SK-N-MC (cell line): Measurements from ENCODE around the gene KBTBD4.
"Not testable (repeated sequence)": the region's sequence is repeated elsewhere in the genome, so short reads cannot be mapped to it uniquely, and the experiment has no call there.

ENCODE experiments used
- DNase-seq: peaks from one replicate; pipeline ENCODE4 v3.0.0-alpha.2; 2011; ENCODE audit warnings: low read depth, low spot score
- H3K27ac ChIP-seq: fragments of 200-600 bp; sonication (generic); 2 replicates; pipeline ENCODE4 v1.5.1; 2016; ENCODE audit warnings: mixed run types
- H3K36me3 ChIP-seq: fragments of 200-600 bp; sonication (generic); 2 replicates; pipeline ENCODE4 v1.6.1; 2017; ENCODE audit warnings: antibody characterized with exemption, low read length, mixed read lengths; ENCODE audit not compliant: insufficient read depth
- H3K4me3 ChIP-seq: fragments of 200-600 bp; sonication (generic); 2 replicates; pipeline ENCODE4 v1.5.1; 2016
- H3K9ac ChIP-seq: fragments of 200-600 bp; sonication (generic); 2 replicates; pipeline ENCODE4 v1.8.0; 2017; ENCODE audit warnings: mixed run types, mixed read lengths; ENCODE audit not compliant: insufficient read length
- H3K9me3 ChIP-seq: fragments of 200-600 bp; sonication (generic); 2 replicates; pipeline ENCODE4 v1.6.1; 2017; ENCODE audit warnings: low read depth, mild to moderate bottlenecking, antibody characterized with exemption, low read length, moderate library complexity, mixed read lengths
- EZH2 ChIP-seq: fragments of 200-600 bp; sonication (generic); IDR thresholded peaks from one replicate; pipeline ENCODE4 v1.6.1; 2017; ENCODE audit warnings: antibody characterized with exemption
- FOXP2 ChIP-seq: optimal IDR thresholded peaks from 2 replicates; pipeline ENCODE3; 2011; ENCODE audit warnings: mild to moderate bottlenecking, moderate library complexity; ENCODE audit not compliant: insufficient read depth; ENCODE audit errors: extremely low read length, control extremely low read depth
- POLR2AphosphoS5 ChIP-seq: IDR thresholded peaks from 2 replicates; pipeline ENCODE4 v1.6.1; 2012; ENCODE audit warnings: mild to moderate bottlenecking, low read depth, low read length, borderline replicate concordance

KBTBD4 gene

DNA sequence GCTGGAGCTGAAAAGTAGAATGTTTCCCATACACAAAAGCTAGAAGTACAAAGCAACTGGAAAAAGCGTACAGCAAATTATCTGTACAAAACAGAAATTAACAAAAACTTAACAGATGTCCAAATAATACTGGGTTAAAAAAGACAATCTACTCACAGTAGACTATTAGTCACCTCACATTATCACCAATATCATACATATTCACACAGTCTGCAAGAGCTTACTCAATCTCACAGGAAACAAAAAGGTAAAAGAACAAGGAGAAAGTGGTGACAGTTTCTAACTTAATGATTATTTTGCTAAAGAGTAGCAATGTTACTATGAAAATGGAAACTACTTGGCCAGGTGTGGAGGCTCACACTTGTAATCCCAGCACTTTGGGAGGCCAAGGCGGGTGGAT, 37.7 kb downstream of the KBTBD4 start:
- DNase-seq: no peak
- Histone ChIP-seq H3K9me3 (no peaks in the 10 kb centered on the region), H3K4me3 (no peak overlapping the region), H3K27ac (no peak overlapping the region), H3K36me3 (peaks cover 3% of the 10 kb centered on the region; the same call in 1 of the 2 replicates), H3K9ac (no peak overlapping the region)
- TF ChIP-seq POLR2AphosphoS5 (no peak), FOXP2 (no peak), EZH2 (no peak)

DNA sequence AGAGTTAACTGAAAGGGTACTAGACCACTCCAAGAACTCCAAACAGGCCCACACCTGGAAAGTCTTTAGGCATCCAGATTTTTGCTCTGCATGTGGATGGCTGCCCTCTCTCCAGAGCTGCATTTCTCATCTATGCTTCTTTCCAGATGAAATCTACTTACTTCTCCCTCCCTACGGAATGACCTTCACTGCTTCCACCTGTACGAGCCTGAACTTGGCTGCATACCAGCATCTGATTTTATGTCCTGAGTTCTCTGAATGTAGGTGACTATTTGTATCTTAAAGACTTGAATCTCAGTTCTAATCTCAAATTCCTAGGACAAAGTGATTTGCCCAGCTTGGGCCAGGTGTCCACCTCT, 39.1 kb downstream of the KBTBD4 start:
- no peak overlapping the region for H3K4me3 ChIP-seq
- no peak overlapping the region for H3K27ac ChIP-seq
- H3K36me3 ChIP-seq: peaks cover 4% of the 10 kb centered on the region; the same call in 1 of the 2 replicates
- H3K9me3 ChIP-seq: no peaks in the 10 kb centered on the region
- no peak overlapping the region for H3K9ac ChIP-seq
- DNase-seq: no peak
- TF ChIP-seq FOXP2 (no peak), EZH2 (no peak), POLR2AphosphoS5 (no peak)

DNA sequence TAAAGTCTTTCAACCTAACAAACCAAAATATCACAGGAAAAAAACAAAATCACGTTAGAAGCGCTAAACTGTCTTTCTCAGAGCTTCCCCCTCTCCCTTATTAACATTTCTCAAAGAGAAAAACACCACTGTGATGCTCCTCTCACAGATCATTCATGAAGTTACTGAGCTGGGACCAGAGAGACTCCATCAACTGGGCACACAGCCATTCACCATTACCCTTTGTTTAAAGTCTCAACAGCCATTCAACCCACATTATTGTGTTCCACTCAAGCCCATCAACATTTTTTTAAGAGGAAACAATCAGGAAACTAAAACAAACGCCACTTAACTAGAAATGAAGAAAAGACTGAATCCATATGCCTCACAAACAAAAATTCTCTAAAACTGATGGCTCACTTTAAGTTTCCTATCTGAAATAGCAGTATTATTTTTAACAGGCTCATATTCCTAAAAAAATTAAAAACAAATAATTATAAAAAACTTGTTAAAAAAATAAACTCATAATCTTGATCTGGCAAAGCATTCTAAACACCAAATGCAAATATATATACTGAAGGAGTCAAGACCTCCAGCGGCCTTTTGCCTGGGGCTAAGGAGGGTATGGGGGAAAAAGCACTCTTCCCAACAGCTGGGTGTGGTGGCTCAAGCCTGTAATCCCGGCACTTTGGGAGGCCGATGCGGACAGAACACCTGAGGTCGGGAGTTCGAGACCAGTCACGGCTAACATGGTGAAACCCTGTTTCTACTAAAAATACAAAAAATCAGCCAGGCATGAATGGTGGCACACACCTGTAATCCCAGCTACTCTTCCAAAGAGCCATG, 39.8 kb downstream of the KBTBD4 start:
- Histone ChIP-seq H3K4me3 (no peak overlapping the region), H3K27ac (no peak overlapping the region), H3K9ac (no peak overlapping the region), H3K9me3 (no peaks in the 10 kb centered on the region), H3K36me3 (peaks cover 4% of the 10 kb centered on the region; the same call in 1 of the 2 replicates)
- TF ChIP-seq FOXP2: no peak
- DNase-seq: no peak

DNA sequence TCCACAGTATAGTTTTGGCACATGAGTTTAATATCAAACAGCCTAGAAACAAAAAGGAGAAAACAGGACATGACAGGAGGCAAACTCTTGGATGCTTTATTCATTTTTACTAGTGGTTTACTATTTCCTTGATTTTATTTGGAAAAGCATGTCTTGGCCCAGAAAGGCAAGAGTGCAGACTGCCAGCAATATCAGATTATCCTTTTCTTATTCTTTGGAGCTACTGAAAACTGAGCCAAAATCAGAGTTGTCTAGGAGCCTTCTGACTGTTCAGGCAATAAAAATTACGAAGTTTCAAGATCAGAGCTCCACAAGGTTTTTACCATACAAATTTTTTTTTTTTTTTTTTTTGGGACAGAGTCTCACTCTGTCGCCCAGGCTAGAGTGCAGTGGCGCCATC, 41.9 kb downstream of the KBTBD4 start:
- no peak overlapping the region for H3K9ac ChIP-seq
- no peak for TF ChIP-seq FOXP2
- no peak for DNase-seq
- no peaks in the 10 kb centered on the region for H3K9me3 ChIP-seq
- 0 out of 2 replicates have a peak overlapping the region, but pooled peaks have one; percentile 7 for H3K27ac ChIP-seq
- peaks cover 4% of the 10 kb centered on the region; the same call in 1 of the 2 replicates for H3K36me3 ChIP-seq
- H3K4me3 ChIP-seq: no peak overlapping the region

DNA sequence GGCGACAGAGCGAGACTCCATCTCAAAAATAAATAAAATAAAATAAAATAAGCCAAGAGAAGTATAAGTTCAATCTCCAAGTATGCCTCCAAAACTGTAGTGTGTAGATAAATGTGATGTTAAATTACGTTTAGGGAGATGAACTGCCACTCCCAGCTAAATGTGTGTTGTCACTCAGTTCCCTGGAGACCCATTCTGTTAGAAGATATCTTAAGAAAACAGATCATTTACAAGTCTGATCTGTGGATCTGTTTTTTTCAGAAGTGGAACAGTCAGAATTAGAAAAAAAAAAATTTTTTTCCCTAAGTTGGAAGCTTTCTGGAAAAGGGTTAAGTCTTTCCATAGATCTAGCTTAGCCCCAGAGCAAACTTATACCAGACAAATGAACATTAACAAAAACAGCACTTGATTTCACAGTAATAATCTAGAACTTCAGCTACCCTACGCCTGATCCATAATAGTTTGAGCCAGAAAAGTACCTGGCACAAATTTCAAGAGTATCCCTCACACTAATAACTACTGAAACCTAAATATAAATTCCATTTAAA, 44.0 kb downstream of the KBTBD4 start:
- H3K36me3 ChIP-seq: peaks cover 4% of the 10 kb centered on the region; the same call in 1 of the 2 replicates
- no peaks in the 10 kb centered on the region for H3K9me3 ChIP-seq
- TF ChIP-seq EZH2 (no peak), FOXP2 (no peak), POLR2AphosphoS5 (no peak)
- no peak for DNase-seq
- H3K27ac ChIP-seq: peak overlapping the region; percentile 7; the same call in 1 of the 2 replicates
- no peak overlapping the region for H3K4me3 ChIP-seq
- no peak overlapping the region for H3K9ac ChIP-seq

DNA sequence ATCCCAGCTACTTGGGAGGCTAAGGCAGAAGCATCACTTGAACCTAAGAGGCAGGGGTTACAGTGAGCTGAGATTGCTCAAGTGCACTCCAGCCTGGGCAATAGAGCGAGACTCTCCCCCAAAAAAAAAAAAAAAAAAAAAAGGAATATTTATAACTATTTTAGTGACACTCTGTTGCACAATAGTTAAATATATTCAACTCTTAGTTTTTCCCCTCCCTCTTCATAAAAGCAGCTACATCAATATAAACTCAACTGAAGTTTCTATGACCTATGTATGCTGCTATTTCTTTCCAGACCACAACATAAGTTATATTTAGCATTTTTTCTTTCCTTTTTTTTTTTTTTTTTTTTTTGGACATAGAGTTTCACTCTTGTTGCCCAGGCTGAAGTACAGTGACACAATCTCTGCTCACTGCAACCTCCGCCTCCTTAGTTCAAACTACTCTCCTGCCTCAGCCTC, 45.0 kb downstream of the KBTBD4 start:
- TF ChIP-seq EZH2 (no peak), POLR2AphosphoS5 (no peak), FOXP2 (no peak)
- no peak for DNase-seq
- peaks cover 4% of the 10 kb centered on the region; the same call in 1 of the 2 replicates for H3K36me3 ChIP-seq
- H3K9me3 ChIP-seq: no peaks in the 10 kb centered on the region
- no peak overlapping the region for H3K27ac ChIP-seq
- H3K4me3 ChIP-seq: no peak overlapping the region
- no peak overlapping the region for H3K9ac ChIP-seq

DNA sequence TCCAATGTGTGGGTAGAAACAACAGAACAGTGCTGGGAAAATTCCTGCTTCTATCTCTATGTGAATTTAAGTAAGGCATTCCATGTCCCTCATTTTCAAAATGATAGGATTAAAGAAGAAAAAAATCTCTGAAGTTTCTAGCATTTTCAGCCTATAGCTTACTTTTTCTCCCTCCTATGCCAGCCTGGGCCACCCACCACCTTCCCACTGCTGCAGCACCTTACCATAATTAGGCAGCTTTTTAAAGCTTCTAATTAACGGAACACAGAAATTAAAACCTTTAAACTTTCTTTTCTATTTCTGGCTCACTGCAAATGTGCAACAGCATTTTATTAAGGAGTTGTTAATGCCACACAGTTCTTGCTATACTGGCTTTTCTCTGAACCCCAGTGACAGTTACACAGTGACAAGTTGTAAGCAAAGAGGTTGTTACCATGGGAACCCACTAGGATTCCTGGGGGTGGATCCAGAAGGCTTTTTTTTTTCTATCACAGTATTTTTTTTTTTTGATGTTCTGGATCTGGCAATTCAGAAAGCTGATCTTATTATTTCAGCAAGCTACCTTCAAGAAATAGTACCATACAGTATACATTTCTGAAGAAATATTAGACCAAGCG, 46.1 kb downstream of the KBTBD4 start:
- no peak for DNase-seq
- no peak overlapping the region for H3K4me3 ChIP-seq
- no peak for TF ChIP-seq POLR2AphosphoS5
- no peak for TF ChIP-seq FOXP2
- TF ChIP-seq EZH2: no peak
- H3K9ac ChIP-seq: no peak overlapping the region
- peaks cover 4% of the 10 kb centered on the region; the same call in 1 of the 2 replicates for H3K36me3 ChIP-seq
- no peak overlapping the region for H3K27ac ChIP-seq
- H3K9me3 ChIP-seq: no peaks in the 10 kb centered on the region

DNA sequence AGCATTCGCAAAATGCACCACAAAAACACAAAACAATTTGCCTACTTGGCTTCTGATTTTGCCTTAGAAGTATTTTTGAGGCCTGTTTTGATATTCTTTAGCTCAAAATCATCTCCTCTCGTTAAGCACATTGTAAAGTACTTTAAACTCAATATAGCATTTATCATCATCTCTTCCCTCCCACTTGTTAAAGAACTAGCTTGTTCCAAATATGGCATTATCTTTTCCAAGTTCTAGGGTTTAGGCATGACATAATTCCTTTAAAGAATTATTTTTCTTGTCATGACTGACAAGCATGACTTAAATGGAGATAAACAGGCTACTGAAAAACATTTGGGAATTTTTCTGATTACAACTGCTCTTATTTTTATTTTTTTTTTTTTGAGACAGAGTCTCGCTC, 47.1 kb downstream of the KBTBD4 start:
- H3K36me3 ChIP-seq: peaks cover 4% of the 10 kb centered on the region; the same call in 1 of the 2 replicates
- H3K27ac ChIP-seq: no peak overlapping the region
- no peak overlapping the region for H3K4me3 ChIP-seq
- DNase-seq: no peak
- H3K9me3 ChIP-seq: no peaks in the 10 kb centered on the region
- TF ChIP-seq POLR2AphosphoS5 (no peak), FOXP2 (no peak), EZH2 (no peak)
- no peak overlapping the region for H3K9ac ChIP-seq

DNA sequence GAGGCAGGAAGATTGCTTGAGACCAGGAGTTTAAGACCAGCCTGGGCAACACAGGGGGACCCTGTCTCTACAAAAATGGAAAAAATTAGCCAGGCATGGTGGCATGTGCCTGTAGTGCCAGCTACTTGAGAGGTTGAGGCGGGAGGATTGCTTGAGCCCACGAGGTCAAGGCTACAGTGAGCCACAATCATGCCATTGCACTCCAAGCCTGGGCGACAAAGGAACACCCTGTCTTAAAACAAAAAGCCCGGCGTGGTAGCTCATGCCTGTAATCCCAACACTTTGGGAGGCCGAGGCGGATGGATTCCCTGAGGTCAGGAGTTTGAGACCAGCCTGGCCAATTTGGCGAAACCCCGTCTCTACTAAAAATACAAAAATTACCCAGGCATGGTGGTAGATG, 48.0 kb downstream of the KBTBD4 start:
- H3K9ac ChIP-seq, H3K36me3 ChIP-seq, DNase-seq, H3K4me3 ChIP-seq, H3K27ac ChIP-seq, H3K9me3 ChIP-seq: not testable (repeated sequence)
